Calu3 (cell line): Measurements from ENCODE around the gene TNFAIP8L1. TPM values are rescaled to one million over a fixed set of nuclear protein-coding genes. Genes with fewer than 3 reads are reported as not detected.

Source experiments
- BruUV-seq: library from RNA; stranded (reverse); fragments of 400-500 nt; replicated peaks from 2 replicates; lab custom pipeline; 2021; lab: Mats Ljungman, UMichigan
- CTCF ChIA-PET: fragments of 300-600 bp; sonication (Branson Sonifier 250); formaldehyde crosslinking; loops from one replicate; lab custom pipeline; 2022; ENCODE audit warnings: antibody characterized with exemption; lab: Charles Lee
- DNase-seq: peaks from one replicate; pipeline ENCODE4 v3.0.0; 2022
- H3K27ac Mint-ChIP-seq: one replicate; pipeline ENCODE4 v1.8.0; 2022; ENCODE audit warnings: mixed read lengths; ENCODE audit not compliant: unreplicated experiment
- H3K27me3 Mint-ChIP-seq: one replicate; pipeline ENCODE4 v1.8.0; 2022; ENCODE audit warnings: mixed read lengths; ENCODE audit not compliant: unreplicated experiment
- H3K36me3 Mint-ChIP-seq: one replicate; pipeline ENCODE4 v1.8.0; 2022; ENCODE audit warnings: mild to moderate bottlenecking, moderate library complexity, mixed read lengths; ENCODE audit not compliant: insufficient read depth, unreplicated experiment
- H3K4me1 Mint-ChIP-seq: one replicate; pipeline ENCODE4 v1.8.0; 2022; ENCODE audit warnings: mild to moderate bottlenecking, low read depth, mixed read lengths; ENCODE audit not compliant: unreplicated experiment
- H3K4me3 Mint-ChIP-seq: one replicate; pipeline ENCODE4 v1.8.0; 2022; ENCODE audit warnings: mild to moderate bottlenecking, low read depth, moderate library complexity, mixed read lengths; ENCODE audit not compliant: unreplicated experiment
- H3K9me3 Mint-ChIP-seq: one replicate; pipeline ENCODE4 v1.8.0; 2022; ENCODE audit warnings: low read depth, mixed read lengths; ENCODE audit not compliant: unreplicated experiment
- CTCF ChIP-seq: fragments of 200-600 bp; IDR thresholded peaks from one replicate; pipeline ENCODE4 v1.8.0; 2022; ENCODE audit warnings: antibody characterized with exemption; ENCODE audit not compliant: unreplicated experiment
- intact Hi-C: fragments of 100-400 bp; cut with micrococcal nuclease; formaldehyde crosslinking; loops from one replicate; pipeline ENCODE4 v1.10.0; 2022; ENCODE audit not compliant: unreplicated experiment
- total RNA-seq: library from RNA; stranded (reverse); gene quantifications from 2 replicates; pipeline ENCODE4 v1.2.3, GENCODE V29; 2022

TNFAIP8L1 gene
- total RNA-seq, 1 experiment from 2014 or later, result 5.3 TPM

GRCh38 chr19:4662020-4662695 lies 22.8 kb downstream of the TNFAIP8L1 start:
- Mint-ChIP-seq H3K4me1 (no peaks in the 10 kb centered on the region), H3K27me3 (no peaks in the 10 kb centered on the region), H3K4me3 (no peak overlapping the region), H3K27ac (no peak overlapping the region), H3K9me3 (no peaks in the 10 kb centered on the region), H3K36me3 (peaks cover 53% of the 10 kb centered on the region)
- CTCF ChIA-PET, result no interaction called here
- DNase-seq, result no peak
- no peak for TF ChIP-seq CTCF
- no TSS peak for BruUV-seq
- intact Hi-C loops, result no loop called here

- H3K36me3 Mint-ChIP-seq, result peaks cover 56% of the 10 kb centered on the region
- TF ChIP-seq CTCF, result no peak
- H3K9me3 Mint-ChIP-seq, result no peaks in the 10 kb centered on the region
- H3K4me3 Mint-ChIP-seq, result no peak overlapping the region
- DNase-seq, result no peak
- H3K27ac Mint-ChIP-seq, result no peak overlapping the region
- no peaks in the 10 kb centered on the region for H3K4me1 Mint-ChIP-seq
- CTCF ChIA-PET, result no interaction called here
- BruUV-seq, result no TSS peak
- no peaks in the 10 kb centered on the region for H3K27me3 Mint-ChIP-seq
- intact Hi-C loops, result no loop called here
Observed at GRCh38 chr19:4662812-4663211, 23.5 kb downstream of the TNFAIP8L1 start.

DNA sequence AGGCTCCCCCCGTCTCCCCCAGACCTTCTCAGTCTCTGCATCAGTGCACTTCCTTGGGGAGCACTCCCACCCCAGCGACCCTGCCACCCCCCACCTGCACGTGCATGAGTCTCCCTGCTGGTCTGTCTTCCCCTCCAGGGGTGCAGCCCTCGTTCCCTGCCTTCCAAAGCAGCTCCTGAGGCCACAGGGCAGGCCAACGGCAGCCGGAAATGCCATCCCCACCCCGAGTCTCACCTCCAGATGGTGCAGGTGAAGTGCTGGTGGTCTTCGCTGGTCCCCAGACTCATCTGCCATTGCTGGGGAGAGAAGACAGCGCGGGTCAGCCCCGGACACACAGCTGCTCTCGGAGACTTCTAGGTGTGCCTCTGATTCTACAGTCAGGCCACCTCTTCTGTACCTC lies 25.3 kb downstream of the TNFAIP8L1 start:
- peaks cover 62% of the 10 kb centered on the region for H3K36me3 Mint-ChIP-seq
- no peak overlapping the region for H3K4me3 Mint-ChIP-seq
- H3K27ac Mint-ChIP-seq, result no peak overlapping the region
- CTCF ChIA-PET, result no interaction called here
- no peak for TF ChIP-seq CTCF
- intact Hi-C loops, result no loop called here
- H3K4me1 Mint-ChIP-seq, result no peaks in the 10 kb centered on the region
- no TSS peak for BruUV-seq
- no peak for DNase-seq
- no peaks in the 10 kb centered on the region for H3K27me3 Mint-ChIP-seq
- H3K9me3 Mint-ChIP-seq, result no peaks in the 10 kb centered on the region

DNA sequence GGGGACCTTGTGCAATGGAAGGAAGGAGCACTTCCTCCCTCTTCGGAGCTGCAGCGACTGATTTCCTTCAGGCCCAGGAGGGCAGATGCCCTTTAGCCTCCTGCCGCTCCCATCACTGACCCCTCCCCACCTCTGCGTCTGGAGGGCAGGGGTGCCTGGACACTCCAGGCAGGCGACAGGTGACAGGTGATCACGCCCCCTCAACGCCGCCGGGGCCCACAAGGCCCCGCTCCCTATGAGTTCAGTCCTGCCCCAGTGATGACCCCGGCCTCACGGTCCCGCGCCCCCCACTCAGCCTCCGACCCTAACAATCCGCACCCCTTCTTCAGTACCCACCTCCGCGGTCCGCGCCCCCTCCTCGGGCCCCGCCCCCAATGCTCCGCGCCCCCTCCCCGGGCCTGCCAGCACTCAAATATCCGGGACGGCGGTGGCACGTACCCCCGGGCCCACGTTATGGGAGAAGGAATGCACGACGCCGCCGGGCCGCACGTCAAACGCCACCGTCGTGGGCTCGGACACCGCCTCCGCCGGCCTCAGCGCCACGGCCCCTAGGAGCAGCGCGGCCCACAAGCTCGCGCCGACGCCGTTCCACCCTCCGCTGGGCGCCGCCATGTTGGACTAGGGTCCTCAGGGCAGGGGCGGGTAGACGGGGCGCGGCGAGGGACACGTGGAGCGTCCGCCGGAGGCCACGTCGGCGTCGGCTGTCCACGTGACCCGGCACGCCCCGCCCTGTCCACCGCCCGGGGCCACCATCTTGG lies 30.6 kb downstream of the TNFAIP8L1 start, which contains the start of gene MYDGF:
Gene MYDGF (minus strand): TSS at position 620 of the 758 bp plus-strand sequence. CDS start 8 bp downstream, at position 612.
- no TSS peak for BruUV-seq
- H3K27me3 Mint-ChIP-seq, result no peaks in the 10 kb centered on the region
- no peaks in the 10 kb centered on the region for H3K4me1 Mint-ChIP-seq
- peaks cover 41% of the 10 kb centered on the region for H3K36me3 Mint-ChIP-seq
- intact Hi-C loops, result no loop called here
- H3K27ac Mint-ChIP-seq, result peak within 1 kb of the TSS; percentile 86
- peak; percentile 91 for DNase-seq
- H3K9me3 Mint-ChIP-seq, result no peaks in the 10 kb centered on the region
- TF ChIP-seq CTCF, result no peak
- H3K4me3 Mint-ChIP-seq, result peak within 1 kb of the TSS; percentile 83
- CTCF ChIA-PET, result no interaction called here
